ENCODE measurements around the gene TAF10. TPM values are rescaled to one million over a fixed set of nuclear protein-coding genes. Genes with fewer than 3 reads are reported as not detected.

TAF10 gene
- total and polyA plus RNA-seq, 4 donors = 10.5 to 58.1 (median 31.5) TPM

- Histone ChIP-seq H3K4me1 (ENCODE audit: control insufficient read depth in 4 of 4, insufficient read depth in 4 of 4, low read length in 3 of 4) (peaks cover 0 to 10% (median 3%) of the 10 kb centered on the region in 4 donors), H3K27ac (ENCODE audit: low read depth in 1 of 2, low read length in 2 of 2) (no peak overlapping the region)
- 78% methylated on average over 5 of the region's 5 CpGs for WGBS
These were observed 44.9 kb upstream of the TAF10 start for GRCh38 chr11:6656936-6657335.

More at GRCh38 chr11:6656936-6657335, 44.9 kb upstream of the TAF10 start:
- no peaks in the 10 kb centered on the region for H3K27me3 ChIP-seq (ENCODE audit: control insufficient read depth in 4 of 4, insufficient read depth in 4 of 4, low read length in 3 of 4)
- no peak overlapping the region for H3K9ac ChIP-seq (ENCODE audit: low read depth in 1 of 2, low read length in 2 of 2)
- TF ChIP-seq HNF4G (IDR thresholded peaks at IDR 0.05) (no peak), GABPA (IDR thresholded peaks at IDR 0.05 in 1 of 2, conservative IDR thresholded peaks at IDR 0.05 in 1 of 2) (no peak), EGR1 (IDR thresholded peaks at IDR 0.05; ENCODE audit: low read depth in 2 of 2) (no peak), RXRA (IDR thresholded peaks at IDR 0.05) (no peak), ATF3 (IDR thresholded peaks at IDR 0.05) (no peak), ZBTB33 (IDR thresholded peaks at IDR 0.05) (no peak), CTCF (IDR thresholded peaks at IDR 0.05; ENCODE audit: low read depth, low read length, missing input control) (no peak), TAF1 (conservative IDR thresholded peaks at IDR 0.05) (no peak), RAD21 (IDR thresholded peaks at IDR 0.05) (no peak), FOXA2 (IDR thresholded peaks at IDR 0.05) (no peak), JUND (IDR thresholded peaks at IDR 0.05) (no peak), MAX (IDR thresholded peaks at IDR 0.05) (no peak), SP1 (IDR thresholded peaks at IDR 0.05) (no peak), NR2F2 (IDR thresholded peaks at IDR 0.05) (no peak), HNF4A (conservative IDR thresholded peaks at IDR 0.05) (no peak), REST (IDR thresholded peaks at IDR 0.05) (no peak), YY1 (IDR thresholded peaks at IDR 0.05) (no peak), FOXA1 (IDR thresholded peaks at IDR 0.05) (no peak)
- no peaks in the 10 kb centered on the region for H3K9me3 ChIP-seq (ENCODE audit: control insufficient read depth in 4 of 4, low read length in 3 of 4)
- H3K36me3 ChIP-seq (ENCODE audit: control insufficient read depth in 4 of 4, insufficient read depth in 3 of 4, low read depth in 1 of 4, low read length in 3 of 4) = no peaks in the 10 kb centered on the region
- DNase-seq (ENCODE audit: low spot score) = no peak
- H3K4me3 ChIP-seq (ENCODE audit: low read depth in 1 of 3, low read length in 3 of 3) = no peak overlapping the region
